ENCODE data around the gene HEXD. TPM values are rescaled to one million over a fixed set of nuclear protein-coding genes. Genes with fewer than 3 reads are reported as not detected.

HEXD gene
- total RNA-seq, 1 experiment from 2014 or later = 29.5 TPM

- no TSS peak for BruUV-seq (replicated peaks)
- POLR2A ChIA-PET = no interaction called here
These were observed 23.9 kb upstream of the HEXD start for GRCh38 chr17:82394278-82394677.

GRCh38 chr17:82396601-82397435 lies 21.3 kb upstream of the HEXD start:
- BruUV-seq (replicated peaks) = no TSS peak

More at GRCh38 chr17:82394278-82394677, 23.9 kb upstream of the HEXD start:
- peaks cover 14% of the 10 kb centered on the region for H3K4me1 ChIP-seq
- no peak overlapping the region for H3K4me3 Mint-ChIP-seq (ENCODE audit: unreplicated experiment)
- CTCF ChIA-PET = no interaction called here
- H3K4me3 ChIP-seq (ENCODE audit: low read depth, low read length) = no peak overlapping the region
- peaks cover 17% of the 10 kb centered on the region for H3K4me1 Mint-ChIP-seq (ENCODE audit: low read depth, unreplicated experiment)
- peaks cover 1% of the 10 kb centered on the region; the same call in 1 of the 2 replicates for H3K36me3 ChIP-seq (ENCODE audit: control insufficient read depth, insufficient read depth, low read length)
- H3K27ac Mint-ChIP-seq (ENCODE audit: unreplicated experiment) = no peak overlapping the region
- H3K27me3 Mint-ChIP-seq (ENCODE audit: insufficient read depth, unreplicated experiment) = no peaks in the 10 kb centered on the region
- DNase-seq = no peak
- H3K9me3 Mint-ChIP-seq (ENCODE audit: unreplicated experiment) = no peaks in the 10 kb centered on the region
- no peaks in the 10 kb centered on the region for H3K9me3 ChIP-seq
- no peaks in the 10 kb centered on the region for H3K27me3 ChIP-seq (replicated peaks; ENCODE audit: control insufficient read depth, insufficient read depth, low read length)
- TF ChIP-seq CTCF (IDR thresholded peaks at IDR 0.05; ENCODE audit: insufficient read depth in 1 of 2, low read depth in 1 of 2, low read length in 1 of 2, severe bottlenecking in 1 of 2, unreplicated experiment in 1 of 2) = no peak
- intact Hi-C loops (cut with micrococcal nuclease; ENCODE audit: unreplicated experiment) = no loop called here
- H3K36me3 Mint-ChIP-seq (ENCODE audit: insufficient read depth, unreplicated experiment) = peaks cover 20% of the 10 kb centered on the region

More at GRCh38 chr17:82396601-82397435, 21.3 kb upstream of the HEXD start:
- Histone ChIP-seq H3K27me3 (replicated peaks; ENCODE audit: control insufficient read depth, insufficient read depth, low read length) (no peaks in the 10 kb centered on the region), H3K9me3 (no peaks in the 10 kb centered on the region), H3K36me3 (ENCODE audit: control insufficient read depth, insufficient read depth, low read length) (peaks cover 1% of the 10 kb centered on the region; the same call in 1 of the 2 replicates), H3K4me1 (peaks cover 12% of the 10 kb centered on the region), H3K4me3 (ENCODE audit: low read depth, low read length) (no peak overlapping the region)
- Mint-ChIP-seq H3K27me3 (ENCODE audit: insufficient read depth, unreplicated experiment) (no peaks in the 10 kb centered on the region), H3K4me1 (ENCODE audit: low read depth, unreplicated experiment) (peaks cover 17% of the 10 kb centered on the region), H3K27ac (ENCODE audit: unreplicated experiment) (no peak overlapping the region), H3K9me3 (ENCODE audit: unreplicated experiment) (no peaks in the 10 kb centered on the region), H3K36me3 (ENCODE audit: insufficient read depth, unreplicated experiment) (peaks cover 31% of the 10 kb centered on the region), H3K4me3 (ENCODE audit: unreplicated experiment) (no peak overlapping the region)
- intact Hi-C loops (cut with micrococcal nuclease; ENCODE audit: unreplicated experiment) = loop anchor here (5.0 kb wide), 1 partner anchor 45 kb away; no protein-coding TSS in a partner anchor
- no peak for TF ChIP-seq CTCF (IDR thresholded peaks at IDR 0.05; ENCODE audit: insufficient read depth in 1 of 2, low read depth in 1 of 2, low read length in 1 of 2, severe bottlenecking in 1 of 2, unreplicated experiment in 1 of 2)
- CTCF ChIA-PET = no interaction called here
- peak in 1 of 2 experiments; percentile 47 for DNase-seq
- POLR2A ChIA-PET = interaction anchor here (0.5 kb wide), 1 partner anchor 25 kb away, joined by 8 read pairs; no protein-coding TSS in a partner anchor
